ENCODE results near the gene NMT1. TPM values are rescaled to one million over a fixed set of nuclear protein-coding genes. Genes with fewer than 3 reads are reported as not detected.
A peak's percentile ranks its signal among the peaks of the same experiment; 100 is the strongest.

The NMT1 gene
- total and polyA plus RNA-seq, 2 of the 13 experiments (the other 11 are each of a cell fraction or from before 2014, with no cell fraction given): 75.7 to 142 TPM

- TF ChIP-seq ZFY (CRISPR knock-in tag; IDR thresholded peaks at IDR 0.05) (peak; percentile 86), HDAC6 (IDR thresholded peaks at IDR 0.05; ENCODE audit: low read depth, low read length) (no peak), ZNF362 (CRISPR knock-in tag; IDR thresholded peaks at IDR 0.05; ENCODE audit: borderline replicate concordance) (no peak), BCL3 (CRISPR knock-in tag; IDR thresholded peaks at IDR 0.05) (no peak), ZNF136 (CRISPR knock-in tag; IDR thresholded peaks at IDR 0.05; ENCODE audit: low read depth) (no peak), ATF6 (CRISPR knock-in tag; conservative IDR thresholded peaks at IDR 0.05) (no peak), ZSCAN20 (CRISPR knock-in tag; IDR thresholded peaks at IDR 0.05; ENCODE audit: borderline replicate concordance) (no peak), DMTF1 (CRISPR knock-in tag; IDR thresholded peaks at IDR 0.05) (no peak), ZNF446 (CRISPR knock-in tag; IDR thresholded peaks at IDR 0.05) (no peak), MEIS2 (CRISPR knock-in tag; IDR thresholded peaks at IDR 0.05) (peak; percentile 57; the same call in 1 of the 2 replicates), ZBTB7B (CRISPR knock-in tag; IDR thresholded peaks at IDR 0.05) (no peak; the same call in 1 of the 2 replicates), CBFB (CRISPR knock-in tag; IDR thresholded peaks at IDR 0.05) (0 out of 2 replicates have a peak, but pooled peaks have one; percentile 39), ZNF33A (CRISPR knock-in tag; IDR thresholded peaks at IDR 0.05; ENCODE audit: borderline replicate concordance) (no peak), CEBPZ (IDR thresholded peaks at IDR 0.05; ENCODE audit: low read length) (no peak), ZNF879 (CRISPR knock-in tag; IDR thresholded peaks at IDR 0.05) (no peak)
Observed at GRCh38 chr17:45101883-45102811, 41.0 kb downstream of the NMT1 start (continued).

All from HepG2 (cell line).